Measurements from ENCODE around the gene PRMT7.

PRMT7 gene

GRCh38 chr16:68310774-68311511, at the start of gene PRMT7, which contains the start of gene SLC7A6OS:
TSS of gene PRMT7 (plus strand) at chr16:68311019. CDS start at chr16:68315980, 4,961 bp downstream.
TSS of gene SLC7A6OS (minus strand) at chr16:68310946. CDS start at chr16:68310926, 20 bp downstream.
- peak; percentile 53 to 93 (median 86) for DNase-seq

GRCh38 chr16:68263559-68264127, 47.2 kb upstream of the PRMT7 start:
- DNase-seq, result no peak

- DNase-seq, result peak in 46 of 51 donors; percentile 13 to 75 (median 54)
Observed at GRCh38 chr16:68264128-68265077, 46.4 kb upstream of the PRMT7 start, which contains the start of gene SLC7A6. TSS of gene SLC7A6 (plus strand) at chr16:68264526. CDS start at chr16:68274727, 10,201 bp downstream.

DNA sequence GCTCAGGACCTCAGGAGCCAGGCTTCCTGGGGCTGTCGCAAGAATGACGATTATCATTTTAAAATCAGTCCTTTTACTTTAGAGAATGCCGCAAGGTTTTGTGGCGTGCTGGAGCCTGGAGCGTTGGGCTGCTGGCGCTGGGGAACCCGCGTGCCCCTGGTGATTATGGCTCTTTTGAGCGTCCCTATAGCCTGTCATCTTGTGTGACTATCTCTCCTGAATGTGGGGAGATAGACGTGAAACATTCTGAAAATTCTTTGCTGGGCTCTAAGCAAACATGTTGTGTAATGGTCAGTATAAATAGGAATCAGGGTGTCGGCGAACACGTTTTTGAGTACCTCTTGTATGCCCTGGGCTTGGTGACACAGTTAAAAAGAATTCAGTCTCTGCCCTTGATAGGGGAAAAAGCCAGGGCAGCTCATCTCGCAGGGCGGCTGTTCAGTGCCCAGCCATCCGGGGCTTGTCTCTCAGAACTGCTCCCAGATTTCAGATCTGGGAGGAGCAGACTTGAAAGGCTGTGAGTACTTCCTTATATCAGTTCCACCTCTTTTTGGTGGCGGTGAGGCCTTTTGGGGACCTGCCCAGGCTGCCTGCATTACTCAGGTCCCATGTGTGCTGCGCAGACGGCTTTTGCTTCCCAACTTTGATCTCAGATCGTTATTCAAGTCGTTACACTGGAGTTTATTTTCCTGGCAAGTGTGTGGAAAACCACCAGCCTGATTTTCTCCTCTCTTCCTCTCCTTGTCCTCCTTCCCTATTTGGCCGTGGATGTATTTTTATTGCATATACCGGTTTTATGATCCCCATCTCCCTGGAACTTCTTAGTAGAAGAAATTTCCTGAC, 45.5 kb upstream of the PRMT7 start:
- peak in 15 of 51 donors; percentile 5 to 42 (median 25) for DNase-seq

GRCh38 chr16:68267612-68268405, 43.0 kb upstream of the PRMT7 start:
- no peak for DNase-seq

DNA sequence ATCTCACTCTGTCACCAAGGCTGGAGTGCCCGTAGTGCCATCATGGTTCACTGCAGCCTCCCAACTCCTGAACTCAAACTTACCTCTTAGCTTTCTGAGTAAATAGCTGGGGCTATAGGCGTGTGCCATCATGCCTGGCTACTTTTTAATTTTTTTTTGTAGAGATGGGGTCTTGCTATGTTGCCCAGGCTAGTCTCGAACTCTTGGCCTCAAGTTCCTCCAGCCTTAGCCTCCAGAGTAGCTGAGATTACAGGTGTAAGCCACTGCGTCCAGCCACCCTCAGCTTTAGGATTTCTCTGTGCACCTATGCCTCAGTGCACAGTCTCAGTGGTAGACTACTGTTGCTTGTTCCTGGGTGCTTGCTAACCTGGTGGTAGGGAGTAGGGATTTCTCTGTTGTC, 41.0 kb upstream of the PRMT7 start:
- no peak for DNase-seq

GRCh38 chr16:68270353-68270752, 40.5 kb upstream of the PRMT7 start:
- no peak for DNase-seq

GRCh38 chr16:68272507-68273209, 38.2 kb upstream of the PRMT7 start:
- DNase-seq, result no peak

GRCh38 chr16:68273459-68273858, 37.4 kb upstream of the PRMT7 start:
- DNase-seq, result no peak

DNA sequence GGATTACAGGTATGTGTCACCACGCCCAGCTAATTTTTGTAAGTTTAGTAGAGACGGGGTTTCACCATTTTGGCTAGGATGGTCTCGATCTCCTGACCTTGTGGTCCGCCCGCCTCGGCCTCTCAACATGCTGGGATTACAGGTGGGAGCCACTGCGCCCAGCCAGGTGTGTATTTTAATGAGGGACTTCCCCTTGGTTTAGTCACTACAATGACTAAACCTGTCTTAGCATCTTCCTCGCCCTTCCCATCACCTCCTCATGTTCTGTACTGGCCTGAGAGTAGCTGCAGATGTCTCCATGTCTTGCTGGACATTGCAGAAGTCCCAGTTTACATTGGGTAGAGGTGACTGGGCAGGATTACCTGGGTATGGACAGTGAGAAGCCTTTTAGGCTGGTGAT, 36.9 kb upstream of the PRMT7 start:
- DNase-seq, result no peak

GRCh38 chr16:68274441-68274840, 36.4 kb upstream of the PRMT7 start:
- DNase-seq, result no peak

GRCh38 chr16:68275611-68276191, 35.1 kb upstream of the PRMT7 start:
- no peak for DNase-seq

DNA sequence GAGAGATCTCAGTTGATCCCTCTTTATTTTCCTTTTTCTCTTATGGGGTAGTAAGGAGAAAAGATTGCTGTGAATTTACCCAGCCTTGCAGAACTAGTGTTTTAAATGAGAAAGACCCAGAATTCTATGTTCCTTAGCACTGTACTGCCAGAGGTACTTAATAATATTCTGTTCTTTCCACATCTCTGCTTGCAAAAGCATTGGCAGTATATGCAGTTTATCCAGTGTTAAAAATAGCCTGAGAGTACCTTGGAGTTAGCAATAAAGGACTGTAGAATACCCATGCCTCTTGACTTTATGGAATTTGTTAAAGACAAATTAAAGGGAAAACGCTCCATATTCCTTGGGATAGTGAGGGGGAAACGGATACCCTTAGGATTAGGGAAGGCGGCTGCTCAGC, 34.6 kb upstream of the PRMT7 start:
- no peak for DNase-seq

- no peak for DNase-seq
Observed at GRCh38 chr16:68279726-68280558, 30.9 kb upstream of the PRMT7 start.

- no peak for DNase-seq
Observed at GRCh38 chr16:68281368-68282063, 29.3 kb upstream of the PRMT7 start.

- no peak for DNase-seq
Observed at GRCh38 chr16:68282064-68282452, 28.8 kb upstream of the PRMT7 start.

DNA sequence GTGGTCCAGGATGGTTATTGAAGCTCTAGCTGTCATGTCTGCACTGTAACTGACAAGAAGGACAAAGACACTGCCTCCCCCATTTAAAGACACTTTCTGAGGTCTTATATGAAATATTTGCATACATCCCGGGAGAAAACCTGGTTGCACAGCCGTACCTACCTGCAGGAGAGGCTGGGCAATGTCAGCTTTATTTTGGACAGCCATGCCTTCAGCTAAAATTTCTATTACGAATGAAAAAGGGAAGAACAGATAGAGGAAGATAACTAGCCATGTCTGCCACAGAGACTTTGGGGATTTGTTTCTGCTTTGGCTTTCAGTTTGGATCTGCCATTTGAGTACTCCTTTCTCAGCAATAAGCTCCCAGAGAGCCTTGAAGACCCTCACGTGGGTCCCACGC, 27.5 kb upstream of the PRMT7 start:
- no peak for DNase-seq

Data from hypothalamus (tissue), 51 donors.